Hematopoietic multipotent progenitor cell treated with erythropoietin and hydrocortisone succinate and interleukin-3 and kit ligand, for 4 days (in vitro differentiated cells): ENCODE results near the gene SHMT1.

Experiments
- DNase-seq: peaks from one replicate; pipeline ENCODE4 v3.0.0-alpha.2; 2015

SHMT1 gene

DNA sequence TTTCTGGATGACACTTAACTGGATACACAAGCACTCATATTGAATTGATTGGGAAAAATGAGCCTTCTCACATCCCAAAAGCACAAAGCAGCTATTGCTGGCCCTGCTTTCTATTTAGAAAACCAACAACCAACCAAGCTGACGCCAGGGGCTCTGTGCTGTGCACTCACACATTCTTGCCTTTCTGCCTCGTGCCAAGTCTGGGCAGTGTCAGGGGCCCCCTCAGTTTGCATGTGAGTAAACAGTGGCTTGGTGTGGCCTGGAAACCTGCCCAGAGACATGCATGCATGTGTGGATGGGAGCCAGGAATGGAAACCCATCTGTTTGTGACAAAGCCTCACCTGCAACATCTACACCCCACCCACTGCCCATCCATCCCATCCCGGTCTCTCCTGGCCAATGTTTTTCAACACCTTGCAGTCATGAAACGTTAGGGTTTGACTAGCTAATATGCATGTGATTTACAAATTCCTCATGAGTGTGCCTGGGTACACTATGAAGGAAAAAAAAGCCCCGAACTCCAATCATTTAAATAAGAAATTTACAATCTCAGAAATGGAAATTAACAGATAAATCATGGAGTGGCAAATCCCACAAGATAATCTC lies 82.5 kb downstream of the SHMT1 start:
- DNase-seq, result no peak

- no peak for DNase-seq
These were observed 83.1 kb downstream of the SHMT1 start for GRCh38 chr17:18280249-18280648.

DNA sequence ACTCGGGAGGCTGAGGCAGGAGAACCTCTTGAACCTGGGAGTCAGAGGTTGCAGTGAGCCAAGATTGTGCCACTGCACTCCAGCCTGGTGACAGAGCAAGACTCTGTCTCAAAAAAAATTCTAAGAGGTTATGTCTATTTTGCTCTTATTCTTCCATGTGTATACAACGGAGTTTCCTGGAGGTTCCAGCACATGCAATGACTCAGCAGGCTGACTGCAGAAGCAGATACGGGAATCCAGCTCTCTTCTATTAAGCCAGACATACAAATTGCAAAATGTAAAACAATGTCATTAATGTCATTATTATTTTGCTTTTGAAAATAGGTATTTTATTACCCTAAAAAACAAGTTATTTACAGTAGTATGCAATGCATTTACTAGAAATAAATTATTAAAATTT lies 84.5 kb downstream of the SHMT1 start:
- DNase-seq, result no peak
